Adrenal gland (tissue), 5 donors: Measurements from ENCODE around the gene VDAC2.

Experiments
- POLR2A ChIP-seq, 2 donors: fragments of 450-650 bp; IDR thresholded peaks; one replicate each; pipeline ENCODE4 v1.6.1; 2017; ENCODE audit warnings: antibody characterized with exemption in 2 of 2, mild to moderate bottlenecking in 2 of 2, moderate library complexity in 1 of 2
- TF ChIP-seq, protein P1 (sequence below), 6 experiments: fragments of 450-650 bp in 4 of 6; fragments of 200-600 bp in 2 of 6; sonication (generic) in 1 of 6; IDR thresholded peaks; 1 replicate in 5 of 6; 2 replicates in 1 of 6; pipeline versions ENCODE4 v1.5.1 to v1.8.0; 2016 to 2021; ENCODE audit warnings: antibody characterized with exemption in 6 of 6, mild to moderate bottlenecking in 2 of 6, moderate library complexity in 1 of 6
- donor health status: DM: no; HTN: no; CAD: no.

DNA sequence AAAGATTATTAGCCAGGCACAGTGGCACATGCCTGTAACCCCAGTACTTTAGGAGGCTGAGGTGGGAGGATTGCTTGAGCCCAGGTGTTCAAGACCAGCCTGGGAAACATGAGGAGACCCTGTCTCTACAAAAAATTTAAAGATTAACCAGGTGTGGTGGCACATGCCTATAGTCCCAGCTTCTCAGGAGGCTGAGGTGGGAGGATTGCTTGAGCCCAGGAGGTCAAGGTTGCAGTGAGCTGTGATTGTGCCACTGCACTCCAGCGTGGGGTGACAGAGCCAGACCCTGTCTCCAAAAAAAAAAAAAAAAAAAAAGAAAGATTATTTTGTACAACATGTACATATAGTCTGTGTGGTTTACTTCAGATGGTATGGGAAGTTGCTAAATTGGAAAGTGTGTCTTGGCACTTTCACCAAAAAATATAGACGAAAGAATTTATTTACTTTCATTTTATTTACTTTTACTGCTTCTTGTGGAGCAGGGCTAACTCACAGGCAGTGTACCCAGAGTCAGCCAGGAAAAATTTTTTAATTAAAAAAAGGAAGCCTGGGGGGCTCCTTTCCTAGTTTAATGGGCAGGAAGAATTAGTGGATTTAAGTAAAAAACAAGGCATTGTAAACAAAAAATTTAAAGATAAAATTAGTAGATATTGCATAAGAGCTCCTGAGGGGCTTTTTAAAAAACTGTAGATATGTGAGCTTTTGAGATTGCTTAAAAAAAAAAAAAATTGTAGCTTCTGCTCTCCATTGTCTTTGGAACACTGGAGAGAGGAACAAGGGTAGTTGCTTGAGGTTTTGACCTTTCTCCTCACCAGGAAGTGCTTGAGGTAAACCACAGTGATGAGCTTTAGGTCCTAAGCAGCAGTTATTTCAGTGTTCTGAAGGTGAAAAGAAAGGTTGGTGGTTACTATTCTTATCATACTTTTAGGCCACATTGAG is 44.6 kb upstream of the VDAC2 start:
- TF ChIP-seq, protein P1, sequence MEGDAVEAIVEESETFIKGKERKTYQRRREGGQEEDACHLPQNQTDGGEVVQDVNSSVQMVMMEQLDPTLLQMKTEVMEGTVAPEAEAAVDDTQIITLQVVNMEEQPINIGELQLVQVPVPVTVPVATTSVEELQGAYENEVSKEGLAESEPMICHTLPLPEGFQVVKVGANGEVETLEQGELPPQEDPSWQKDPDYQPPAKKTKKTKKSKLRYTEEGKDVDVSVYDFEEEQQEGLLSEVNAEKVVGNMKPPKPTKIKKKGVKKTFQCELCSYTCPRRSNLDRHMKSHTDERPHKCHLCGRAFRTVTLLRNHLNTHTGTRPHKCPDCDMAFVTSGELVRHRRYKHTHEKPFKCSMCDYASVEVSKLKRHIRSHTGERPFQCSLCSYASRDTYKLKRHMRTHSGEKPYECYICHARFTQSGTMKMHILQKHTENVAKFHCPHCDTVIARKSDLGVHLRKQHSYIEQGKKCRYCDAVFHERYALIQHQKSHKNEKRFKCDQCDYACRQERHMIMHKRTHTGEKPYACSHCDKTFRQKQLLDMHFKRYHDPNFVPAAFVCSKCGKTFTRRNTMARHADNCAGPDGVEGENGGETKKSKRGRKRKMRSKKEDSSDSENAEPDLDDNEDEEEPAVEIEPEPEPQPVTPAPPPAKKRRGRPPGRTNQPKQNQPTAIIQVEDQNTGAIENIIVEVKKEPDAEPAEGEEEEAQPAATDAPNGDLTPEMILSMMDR (IDR thresholded peaks at IDR 0.05) = no peak
- no peak for TF ChIP-seq POLR2A (IDR thresholded peaks at IDR 0.05)
